SH-SY5Y (cell line): ENCODE results near the gene CNTLN.

Source experiments
- GATA2 ChIP-seq: IDR thresholded peaks from 2 replicates; pipeline ENCODE4 v1.6.1; 2011; ENCODE audit warnings: mild to moderate bottlenecking, low read depth, low read length
- GATA3 ChIP-seq: IDR thresholded peaks from 2 replicates; pipeline ENCODE4 v1.6.1; 2011; ENCODE audit warnings: low read depth, mild to moderate bottlenecking, low read length, moderate library complexity

CNTLN gene

DNA sequence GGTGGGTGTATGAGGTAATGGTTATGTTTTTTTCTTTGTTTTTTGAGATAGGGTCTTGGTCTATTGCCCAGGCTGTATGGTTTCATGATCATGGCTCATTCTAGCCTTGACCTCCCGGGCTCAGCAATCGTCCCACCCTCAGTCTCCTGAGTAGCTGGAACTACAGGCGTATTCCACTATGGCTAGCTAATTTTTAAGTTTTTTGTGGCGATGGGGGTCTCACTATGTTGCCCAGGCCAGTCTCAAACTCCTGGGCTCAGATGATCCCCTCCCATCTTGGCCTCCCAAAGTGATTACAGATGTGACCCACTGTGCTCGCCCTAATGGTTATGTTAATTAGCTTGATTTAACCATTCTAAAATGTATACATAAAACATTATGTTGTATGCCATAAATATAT is 5.6 kb downstream of the CNTLN start:
- TF ChIP-seq GATA2 (no peak), GATA3 (no peak)

DNA sequence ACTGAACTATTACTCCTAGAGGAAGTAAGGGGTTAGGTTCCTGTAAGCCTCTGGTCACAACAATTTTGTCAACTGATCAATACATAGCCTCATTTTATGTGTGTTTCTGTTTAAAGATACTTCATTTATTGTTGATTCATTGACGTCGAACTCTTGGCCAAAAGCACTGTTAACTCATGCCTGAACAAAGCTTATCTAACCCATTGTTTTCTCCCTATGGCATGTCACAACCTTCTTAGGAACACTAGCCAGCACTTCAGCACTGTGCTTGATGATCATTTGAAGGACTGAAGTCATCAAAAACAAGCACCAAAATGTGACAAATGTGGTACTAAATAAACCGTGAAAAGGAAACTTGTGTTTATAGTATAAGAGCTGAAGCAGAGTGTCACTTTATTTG is 13.5 kb downstream of the CNTLN start:
- TF ChIP-seq GATA3 = no peak
- TF ChIP-seq GATA2 = no peak

DNA sequence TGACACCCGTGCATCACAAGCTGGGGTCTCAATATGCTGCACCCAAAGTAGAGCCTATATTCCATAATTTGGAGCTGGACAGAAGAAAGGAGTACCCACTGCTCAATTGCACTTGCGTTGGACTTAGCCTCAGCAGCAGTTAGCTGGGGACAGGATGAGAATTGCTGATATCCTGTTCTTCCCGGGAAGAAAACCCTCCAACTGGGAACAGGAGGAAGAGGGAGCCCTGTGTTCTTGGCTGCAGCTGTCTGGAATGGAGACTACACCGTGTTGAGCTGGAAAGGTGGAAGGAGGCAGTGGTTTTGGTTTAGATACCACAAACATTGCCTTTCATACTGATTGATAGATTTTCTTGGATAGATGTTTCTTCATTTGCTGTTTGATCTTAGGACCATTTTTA is 24.6 kb downstream of the CNTLN start:
- TF ChIP-seq GATA3 (no peak), GATA2 (no peak)

DNA sequence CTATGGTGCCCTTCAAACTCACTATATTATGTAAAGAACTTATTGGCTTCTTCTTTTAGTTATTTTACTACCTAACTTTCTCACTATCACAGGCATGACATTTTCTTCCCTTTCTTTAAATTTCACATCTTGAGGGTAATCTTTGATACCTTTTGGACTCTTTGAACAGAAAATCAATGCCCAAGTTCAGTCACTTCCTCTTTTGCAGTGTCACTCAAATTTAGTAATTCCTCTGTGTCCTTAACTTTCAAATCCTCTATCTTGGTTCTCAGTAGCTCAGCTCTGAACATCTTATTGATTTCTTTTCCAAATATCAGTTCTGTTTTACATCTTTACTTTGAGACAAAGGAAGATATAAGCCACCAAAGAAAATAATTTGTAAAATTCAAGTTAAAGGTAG is 25.5 kb downstream of the CNTLN start:
- TF ChIP-seq GATA3 = no peak

DNA sequence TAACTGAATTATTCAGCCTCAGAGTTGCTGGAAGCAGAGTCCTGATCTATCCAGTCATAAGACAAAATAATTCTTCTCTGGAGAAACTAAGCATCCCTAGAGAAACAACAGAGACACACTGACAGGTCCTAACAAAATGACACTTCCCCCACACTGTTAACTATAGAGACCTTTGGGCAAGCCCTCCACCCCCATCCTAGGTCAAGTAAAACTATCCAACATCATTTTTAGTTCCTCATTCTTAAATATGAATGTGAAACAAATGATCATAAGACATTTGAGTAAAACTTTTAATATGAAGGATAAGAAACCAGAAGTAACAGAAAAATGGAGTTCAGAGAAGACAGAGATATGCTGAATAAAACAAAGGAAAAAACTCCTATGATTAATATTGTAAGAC is 30.9 kb downstream of the CNTLN start:
- TF ChIP-seq GATA3 (no peak), GATA2 (no peak)

DNA sequence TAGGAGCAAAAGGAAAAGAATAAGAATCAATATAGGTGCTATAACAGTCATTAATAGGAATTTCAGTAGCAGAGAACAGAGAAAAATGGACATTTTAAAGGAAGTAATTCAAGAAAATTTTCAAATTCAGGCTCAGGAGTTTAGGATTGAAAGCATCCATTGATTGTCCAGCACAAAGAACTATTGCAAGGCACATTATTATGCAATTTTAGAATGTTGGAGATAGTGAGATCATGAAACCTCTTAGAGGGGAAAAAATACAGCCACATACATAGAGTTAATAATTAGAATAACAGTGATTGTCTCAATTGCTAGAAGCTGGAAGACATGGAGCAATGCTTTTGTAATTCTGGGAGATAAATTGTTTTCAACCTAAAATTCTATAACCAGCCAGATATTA is 31.5 kb downstream of the CNTLN start:
- TF ChIP-seq GATA3 (no peak), GATA2 (no peak)

DNA sequence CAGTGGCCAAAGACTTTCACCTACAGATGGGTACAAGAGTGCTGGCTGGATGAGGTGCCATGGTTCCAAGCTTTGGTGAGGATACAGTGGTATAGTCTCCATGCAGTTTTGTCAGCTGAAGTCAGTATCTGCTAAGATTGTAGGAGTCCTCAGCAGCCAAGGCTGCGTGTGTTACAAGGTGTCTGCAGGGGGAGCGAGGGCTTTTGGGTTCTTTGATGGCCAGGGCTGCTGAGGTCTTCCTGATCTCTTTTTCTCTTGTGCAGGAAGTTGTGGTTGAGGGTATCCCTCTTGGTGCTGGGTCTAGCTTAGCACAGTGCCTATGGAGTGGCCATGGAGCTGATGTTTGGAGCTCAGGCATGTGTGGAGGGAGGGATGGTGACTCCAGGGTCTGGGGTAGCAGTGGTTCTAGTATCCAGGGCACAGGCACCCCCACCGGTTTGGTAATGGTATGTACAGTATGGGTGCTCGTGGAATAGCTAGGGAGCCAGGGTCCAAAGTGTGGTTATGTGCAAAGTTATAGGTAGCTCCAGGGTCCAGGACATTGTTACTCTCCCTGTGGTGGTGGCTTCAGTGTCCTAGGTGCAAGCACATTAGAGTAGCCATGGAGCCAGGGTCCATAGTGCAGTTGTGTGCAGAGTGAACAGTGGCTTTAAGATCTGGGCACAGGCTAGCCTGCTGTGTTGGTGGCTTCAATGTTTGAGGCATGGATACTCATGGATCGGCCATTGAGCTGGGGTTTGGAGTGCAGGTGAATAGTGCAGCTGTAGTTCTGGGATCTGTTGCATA is 36.7 kb downstream of the CNTLN start:
- TF ChIP-seq GATA2 = no peak
- TF ChIP-seq GATA3 = no peak

DNA sequence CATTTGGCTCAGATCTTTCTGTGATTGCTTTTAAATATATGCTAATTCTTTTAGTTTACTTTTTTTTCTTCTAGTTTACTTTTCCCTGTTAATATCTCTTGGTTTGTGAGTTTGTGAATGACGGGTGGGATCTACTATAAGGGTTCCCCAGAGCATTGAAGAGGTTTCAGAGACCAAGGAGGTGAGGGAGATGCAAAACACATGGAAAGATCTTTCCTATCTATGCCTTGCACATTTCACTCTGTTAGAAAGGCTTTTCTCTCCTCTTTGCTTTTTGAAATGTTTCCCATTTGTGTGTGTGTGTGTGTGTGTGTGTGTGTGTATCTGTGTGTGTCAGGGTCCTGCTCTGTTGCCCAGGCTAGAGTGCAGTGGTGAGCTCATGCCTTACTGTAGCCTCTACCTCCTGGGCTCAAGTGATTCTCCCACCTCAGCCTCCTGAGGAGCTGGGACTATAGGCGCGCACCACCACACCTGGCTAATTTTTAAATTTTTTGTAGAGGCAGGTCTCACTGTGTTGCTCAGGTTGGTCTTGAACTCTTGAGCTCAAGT is 50.7 kb downstream of the CNTLN start:
- TF ChIP-seq GATA2 (no peak), GATA3 (no peak)

DNA sequence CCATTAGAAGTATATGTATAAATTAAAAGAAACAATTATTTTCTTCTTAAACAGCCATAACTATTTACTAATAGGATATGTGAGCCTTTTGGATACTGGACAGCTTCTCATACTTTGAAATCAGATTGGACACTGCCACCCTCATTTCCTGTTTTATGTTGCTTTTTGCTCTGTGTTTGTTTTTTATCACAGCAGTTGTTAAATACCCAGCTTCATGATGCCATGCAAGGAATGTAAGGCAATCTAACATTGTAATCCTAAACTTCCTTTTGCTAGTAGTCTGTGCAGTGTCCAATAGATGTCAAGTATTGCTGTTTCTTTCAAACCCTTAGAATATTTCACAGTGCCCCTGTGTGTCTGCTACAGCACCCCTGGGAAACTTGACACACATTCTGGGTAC is 56.2 kb downstream of the CNTLN start:
- TF ChIP-seq GATA3 (no peak), GATA2 (no peak)

DNA sequence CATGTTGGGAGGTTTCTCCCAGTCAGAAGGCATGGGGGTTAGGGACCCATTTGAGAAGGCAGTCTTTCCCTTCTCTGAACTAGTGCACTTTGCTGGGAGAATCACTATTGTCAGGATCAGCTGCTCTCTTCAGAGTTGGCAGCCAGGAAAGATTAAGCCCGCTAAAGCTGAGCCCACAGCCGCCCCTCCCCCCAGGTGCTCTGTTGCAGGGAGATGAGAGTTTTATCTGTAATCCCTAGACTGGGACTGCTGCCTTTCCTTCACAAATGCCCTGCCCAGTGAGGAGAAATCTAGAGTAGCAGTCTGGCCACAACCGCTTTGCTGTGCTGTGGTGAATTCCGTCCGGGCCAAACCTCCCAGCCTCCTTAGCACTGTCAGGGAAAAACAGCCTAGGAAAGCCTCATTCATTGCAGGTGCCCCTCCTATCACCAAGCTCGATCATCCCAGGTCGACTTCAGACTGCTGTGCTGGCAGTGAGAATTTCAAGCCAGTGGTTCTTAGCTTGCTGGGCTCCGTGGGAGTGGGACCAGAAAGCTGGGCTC is 69.8 kb downstream of the CNTLN start:
- TF ChIP-seq GATA3 (no peak), GATA2 (no peak)

DNA sequence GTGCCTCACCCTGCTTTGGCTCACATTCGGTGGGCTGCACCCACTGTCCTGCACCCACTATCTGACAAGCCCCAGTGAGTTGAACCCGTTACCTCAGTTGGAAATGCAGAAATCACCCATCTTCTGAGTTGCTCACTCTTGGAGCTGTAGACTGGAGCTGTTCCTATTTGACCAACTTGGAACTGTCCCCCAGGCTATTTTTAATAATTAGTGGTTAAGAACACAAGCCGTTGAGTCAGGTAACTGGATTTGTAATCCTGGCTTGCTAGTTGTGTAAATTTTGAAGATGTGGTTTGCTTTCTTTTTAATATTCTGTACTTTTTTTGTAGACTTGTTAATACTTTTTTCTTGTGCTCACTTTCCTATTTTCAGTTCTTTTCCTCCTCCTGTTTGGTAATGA is 81.2 kb downstream of the CNTLN start:
- no peak for TF ChIP-seq GATA2

DNA sequence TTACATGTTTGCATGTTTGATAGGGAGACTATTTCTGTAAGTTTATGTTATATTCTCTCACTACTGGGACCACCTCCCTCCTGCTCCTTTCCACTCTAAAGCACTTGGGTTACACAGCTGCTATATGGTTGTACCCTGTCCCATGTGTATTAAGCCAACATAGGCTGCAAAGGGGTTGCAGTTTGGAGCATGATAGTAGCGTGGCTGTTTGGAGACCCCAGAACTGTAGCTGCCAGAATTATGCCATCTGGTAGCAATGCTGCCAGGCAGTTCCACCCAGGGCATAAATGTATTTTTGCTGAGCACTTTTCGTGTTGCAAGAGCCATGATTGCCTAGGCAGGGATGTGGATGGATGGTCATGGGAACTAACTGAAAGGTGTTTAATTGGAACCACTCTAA is 81.8 kb downstream of the CNTLN start:
- TF ChIP-seq GATA2 = no peak
- TF ChIP-seq GATA3 = no peak

DNA sequence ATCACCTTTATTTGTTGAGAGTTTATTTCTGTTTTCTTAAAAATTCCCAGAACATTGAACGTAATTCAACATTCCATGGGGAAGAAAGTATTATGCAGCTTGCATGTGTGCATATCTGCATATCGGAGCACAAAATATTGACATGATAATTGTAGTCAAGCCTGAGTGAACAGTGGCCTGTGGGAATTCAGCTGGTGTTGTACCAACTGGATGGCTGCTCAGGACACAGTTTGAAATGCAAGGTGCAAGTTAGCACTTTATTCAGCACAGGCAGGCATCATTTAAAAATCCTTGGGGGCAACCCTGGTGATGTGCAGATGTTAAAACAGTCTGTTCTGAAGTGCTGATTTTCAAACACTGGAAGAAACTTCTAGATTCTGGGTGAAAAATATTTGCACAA is 82.4 kb downstream of the CNTLN start:
- no peak for TF ChIP-seq GATA3
- no peak for TF ChIP-seq GATA2

DNA sequence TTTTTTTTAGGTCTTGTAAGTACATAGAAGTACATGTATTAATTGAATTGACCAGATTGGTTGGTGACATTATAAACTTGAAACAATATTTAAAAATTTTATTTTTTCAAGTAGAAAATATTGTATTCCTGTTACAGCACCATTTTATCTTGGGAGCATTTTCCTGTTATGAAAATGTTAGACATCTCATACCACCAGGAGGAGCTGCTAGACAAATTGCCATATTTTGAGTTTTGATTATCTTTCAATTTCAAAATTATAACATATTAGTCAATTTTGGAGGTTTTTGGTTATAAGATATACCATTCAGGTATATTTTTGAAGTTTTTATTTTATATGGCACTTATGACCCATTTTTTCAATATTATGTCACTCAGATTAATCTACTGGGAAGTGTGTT is 84.4 kb downstream of the CNTLN start:
- TF ChIP-seq GATA2 (no peak), GATA3 (no peak)

DNA sequence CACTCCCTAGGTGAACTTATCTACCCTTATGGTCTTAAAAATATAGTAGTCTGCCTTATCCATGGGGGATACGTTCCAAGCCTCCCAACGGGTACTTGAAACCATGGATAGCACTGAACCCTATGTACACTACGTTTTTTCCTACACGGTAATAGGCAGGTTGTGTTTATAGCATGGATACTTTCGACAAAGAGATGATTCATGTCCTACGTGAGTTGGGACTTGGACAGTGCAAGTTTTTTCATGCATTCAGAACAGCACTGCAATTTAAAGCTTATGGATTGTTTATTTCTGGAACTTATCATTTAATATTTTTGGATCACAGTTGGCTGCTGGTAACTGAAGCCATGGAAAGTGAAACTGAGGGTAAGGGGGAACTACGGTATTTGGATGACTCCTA is 88.1 kb downstream of the CNTLN start:
- TF ChIP-seq GATA2 (no peak), GATA3 (no peak)

DNA sequence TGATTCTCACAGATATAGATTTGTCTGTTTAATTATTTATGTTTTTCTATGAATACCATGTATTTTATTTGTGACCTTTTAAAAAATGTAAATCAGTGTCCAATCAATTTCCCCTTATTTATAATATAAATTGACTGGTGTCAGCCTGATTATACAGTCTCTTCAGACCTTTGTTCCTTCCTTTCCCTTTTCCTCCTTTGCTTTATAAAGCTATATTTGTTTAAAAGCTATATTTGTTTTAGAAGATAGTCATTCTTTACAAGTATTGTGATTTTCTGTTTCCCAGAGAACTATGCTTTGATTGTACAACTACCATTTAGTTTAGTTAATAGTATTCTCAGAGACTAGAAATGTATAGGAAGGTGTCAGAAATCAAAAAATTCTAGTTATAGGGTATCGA is 90.6 kb downstream of the CNTLN start:
- no peak for TF ChIP-seq GATA2
- no peak for TF ChIP-seq GATA3
